ENCODE measurements around the gene ENOX1. TPM values are rescaled to one million over a fixed set of nuclear protein-coding genes. Genes with fewer than 3 reads are reported as not detected.

ENOX1 gene
- total and polyA plus RNA-seq, 2 donors (not counting 3 experiments of a cell fraction or from before 2014, with no cell fraction given), result 0.17 to 0.97 TPM

DNA sequence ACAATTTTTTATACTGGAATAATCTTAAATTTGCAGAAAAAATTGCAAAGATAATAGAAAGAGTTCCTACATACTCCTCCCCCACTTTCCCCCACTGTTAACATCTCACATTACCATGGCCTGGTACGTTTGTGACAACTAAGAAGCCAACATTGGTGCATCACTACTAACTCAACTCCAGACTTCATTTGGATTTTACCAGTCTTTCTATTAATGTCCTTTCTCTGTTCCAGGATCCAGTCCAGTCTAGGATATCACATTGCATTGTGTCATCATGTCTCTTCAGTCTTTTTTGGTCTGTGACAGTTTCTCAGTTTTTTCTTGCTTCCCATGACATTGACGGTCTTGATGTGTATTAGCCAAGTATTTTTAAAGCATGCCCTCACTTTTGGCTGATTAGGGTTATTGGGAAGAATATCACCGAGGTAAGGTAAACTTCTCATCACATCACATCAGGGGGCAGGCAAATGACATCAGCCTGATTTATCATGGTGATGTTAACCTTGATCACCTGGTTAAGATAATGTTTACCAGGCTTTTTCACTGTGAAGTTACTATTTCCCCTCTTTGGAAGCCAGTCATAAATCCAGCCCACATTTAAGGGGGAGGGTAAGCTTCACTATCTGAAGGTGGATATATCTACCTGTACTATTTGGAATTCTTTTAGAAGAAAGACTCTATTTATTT is 322.1 kb downstream of the ENOX1 start:
- DNase-seq (ENCODE audit: low read depth, low spot score) (no peak), FAIRE-seq (no peak)
- BruUV-seq (replicated peaks), result no TSS peak
- Histone ChIP-seq H3K27ac (ENCODE audit: insufficient read depth, low read depth, low read length) (no peak overlapping the region), H3K36me3 (ENCODE audit: control insufficient read depth in 2 of 2, extremely low read depth in 1 of 2, insufficient read depth in 2 of 2, low read length in 2 of 2) (no peaks in the 10 kb centered on the region), H3K4me1 (ENCODE audit: control insufficient read depth, extremely low read depth, insufficient read depth, low read length) (no peaks in the 10 kb centered on the region), H3K27me3 (ENCODE audit: control insufficient read depth in 2 of 2, insufficient read depth in 2 of 2, low read length in 2 of 2) (no peaks in the 10 kb centered on the region), H3K9me3 (replicated peaks; ENCODE audit: control insufficient read depth, insufficient read depth, low read length) (no peaks in the 10 kb centered on the region), H3K9me1 (replicated peaks; ENCODE audit: control insufficient read depth, extremely low read depth, insufficient read depth, low read length) (no peaks in the 10 kb centered on the region), H3K79me2 (ENCODE audit: control insufficient read depth, insufficient read depth, low read length) (no peaks in the 10 kb centered on the region), H3K4me3 (replicated peaks in 1 of 3; ENCODE audit: insufficient read depth in 1 of 3, low read depth in 1 of 3, low read length in 3 of 3) (no peak overlapping the region), H3K4me2 (ENCODE audit: insufficient read depth, low read length) (no peak overlapping the region), H2AFZ (ENCODE audit: low read depth, low read length) (no peak overlapping the region), H4K20me1 (replicated peaks; ENCODE audit: control insufficient read depth, extremely low read depth, insufficient read depth, low read length) (no peaks in the 10 kb centered on the region), H3K9ac (replicated peaks; ENCODE audit: extremely low read depth, insufficient read depth, low read length) (no peak overlapping the region)
- intact Hi-C loops (cut with micrococcal nuclease) (no loop called here), dilution Hi-C loops (cut with MboI; ENCODE audit: extremely low pct_ligation_motif_present, low sequenced_read_pairs) (no loop called here)
- POLR2A ChIA-PET, result no interaction called here
- TF ChIP-seq POLR2AphosphoS5 (IDR thresholded peaks at IDR 0.05; ENCODE audit: insufficient read depth, low read depth, low read length), result no peak
- TF ChIP-seq CTCF (IDR thresholded peaks at IDR 0.05; ENCODE audit: extremely low read depth in 1 of 2, insufficient read depth in 1 of 2, low read depth in 1 of 2, low read length in 2 of 2), result no peak
- TF ChIP-seq GATA2 (IDR thresholded peaks at IDR 0.05; ENCODE audit: insufficient read depth, insufficient read length, low read depth, low read length), result no peak
- CTCF ChIA-PET, result interaction anchor here (0.8 kb wide), 1 partner anchor 9 kb away, joined by 5 read pairs; no protein-coding TSS in a partner anchor

DNA sequence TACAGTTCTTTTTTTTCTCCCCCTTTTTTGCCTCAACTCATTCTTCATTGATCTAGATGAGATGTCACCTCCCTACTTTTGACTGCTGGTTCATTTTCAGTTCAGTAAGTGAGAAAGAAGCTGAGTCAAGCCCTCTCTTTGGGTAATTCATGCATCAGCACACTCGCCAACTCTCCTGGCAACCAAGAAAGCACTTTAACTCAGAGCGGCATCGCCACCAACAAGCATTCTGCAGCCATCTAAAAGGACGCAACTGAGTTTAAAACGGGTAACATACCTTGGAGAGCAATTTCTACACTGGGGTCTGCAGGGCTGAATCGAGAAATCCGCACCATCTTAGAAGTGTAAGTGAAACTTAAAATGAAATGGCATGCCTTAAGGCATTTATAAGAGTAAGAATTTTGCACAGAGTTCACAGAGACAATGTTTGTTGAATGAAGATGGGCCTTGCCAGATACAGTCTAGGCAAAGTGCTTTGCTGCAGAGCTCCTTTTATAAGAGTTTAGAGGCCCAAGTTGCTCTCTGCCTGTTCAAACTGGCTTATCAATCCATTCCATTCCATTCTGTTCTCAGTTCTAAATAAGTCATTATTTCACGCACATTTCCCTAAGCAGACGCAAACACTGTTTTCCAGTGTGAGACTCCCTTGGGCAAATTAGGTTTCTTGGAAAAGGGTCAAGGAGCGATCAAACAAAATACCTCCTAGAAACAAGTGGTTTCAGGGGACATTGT is 338.0 kb downstream of the ENOX1 start:
- TF ChIP-seq FOS (IDR thresholded peaks at IDR 0.05; ENCODE audit: borderline replicate concordance, insufficient read depth, low read length) (no peak), JUN (IDR thresholded peaks at IDR 0.05; ENCODE audit: borderline replicate concordance, insufficient read depth, insufficient read length, low read depth) (no peak), GATA2 (IDR thresholded peaks at IDR 0.05; ENCODE audit: insufficient read depth, insufficient read length, low read depth, low read length) (no peak), CTCF (IDR thresholded peaks at IDR 0.05; ENCODE audit: extremely low read depth in 1 of 2, insufficient read depth in 1 of 2, low read depth in 1 of 2, low read length in 2 of 2) (no peak), POLR2AphosphoS5 (IDR thresholded peaks at IDR 0.05; ENCODE audit: insufficient read depth, low read depth, low read length) (no peak), EZH2 (IDR thresholded peaks at IDR 0.05; ENCODE audit: borderline replicate concordance, low read depth, low read length, severe bottlenecking) (no peak), POLR2A (IDR thresholded peaks at IDR 0.05; ENCODE audit: low read depth, low read length) (no peak), MYC (IDR thresholded peaks at IDR 0.05; ENCODE audit: low read depth, low read length) (no peak)
- TF ChIP-seq, protein P1, sequence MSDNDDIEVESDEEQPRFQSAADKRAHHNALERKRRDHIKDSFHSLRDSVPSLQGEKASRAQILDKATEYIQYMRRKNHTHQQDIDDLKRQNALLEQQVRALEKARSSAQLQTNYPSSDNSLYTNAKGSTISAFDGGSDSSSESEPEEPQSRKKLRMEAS (IDR thresholded peaks at IDR 0.05; ENCODE audit: insufficient read depth, insufficient read length), result no peak
- no peak for FAIRE-seq
- H3K4me2 ChIP-seq (ENCODE audit: insufficient read depth, low read length), result no peak overlapping the region
- intact Hi-C loops (cut with micrococcal nuclease) (no loop called here), dilution Hi-C loops (cut with MboI; ENCODE audit: extremely low pct_ligation_motif_present, low sequenced_read_pairs) (no loop called here)
- H3K4me3 ChIP-seq (replicated peaks in 1 of 3; ENCODE audit: insufficient read depth in 1 of 3, low read depth in 1 of 3, low read length in 3 of 3), result no peak overlapping the region
- POLR2A ChIA-PET, result no interaction called here
- H3K79me2 ChIP-seq (ENCODE audit: control insufficient read depth, insufficient read depth, low read length), result no peaks in the 10 kb centered on the region
- H3K9me3 ChIP-seq (replicated peaks; ENCODE audit: control insufficient read depth, insufficient read depth, low read length), result no peaks in the 10 kb centered on the region
- no peaks in the 10 kb centered on the region for H3K27me3 ChIP-seq (ENCODE audit: control insufficient read depth in 2 of 2, insufficient read depth in 2 of 2, low read length in 2 of 2)
- no peaks in the 10 kb centered on the region for H3K4me1 ChIP-seq (ENCODE audit: control insufficient read depth, extremely low read depth, insufficient read depth, low read length)
- no peaks in the 10 kb centered on the region for H3K36me3 ChIP-seq (ENCODE audit: control insufficient read depth in 2 of 2, extremely low read depth in 1 of 2, insufficient read depth in 2 of 2, low read length in 2 of 2)
- no peak overlapping the region for H2AFZ ChIP-seq (ENCODE audit: low read depth, low read length)
- BruUV-seq (replicated peaks), result no TSS peak
- DNase-seq (ENCODE audit: low read depth, low spot score), result no peak
- CTCF ChIA-PET, result no interaction called here
- H4K20me1 ChIP-seq (replicated peaks; ENCODE audit: control insufficient read depth, extremely low read depth, insufficient read depth, low read length), result no peaks in the 10 kb centered on the region
- no peak overlapping the region for H3K9ac ChIP-seq (replicated peaks; ENCODE audit: extremely low read depth, insufficient read depth, low read length)
- no peak overlapping the region for H3K27ac ChIP-seq (ENCODE audit: insufficient read depth, low read depth, low read length)
- no peaks in the 10 kb centered on the region for H3K9me1 ChIP-seq (replicated peaks; ENCODE audit: control insufficient read depth, extremely low read depth, insufficient read depth, low read length)
